Thoracic aorta (tissue), 2 donors: ENCODE measurements around the gene ARHGAP24. TPM values are rescaled to one million over a fixed set of nuclear protein-coding genes. Genes with fewer than 3 reads are reported as not detected.

Experiments used
- ATAC-seq: fragments of 150-250 bp; one replicate; pipeline ENCODE4 v1.8.0; 2017; ENCODE audit warnings: low read depth; ENCODE audit not compliant: insufficient number of reproducible peaks, low FRiP score
- DNase-seq: peaks from one replicate; pipeline ENCODE4 v3.0.0-alpha.2; 2020; ENCODE audit warnings: low spot score
- H3K27ac ChIP-seq, 2 donors: fragments of 200-600 bp; sonication (generic); 1 replicate in 1 of 2; 2 replicates in 1 of 2; pipeline ENCODE4 v1.5.1; 2016; ENCODE audit warnings: mild to moderate bottlenecking in 2 of 2, moderate library complexity in 2 of 2
- H3K27me3 ChIP-seq: fragments of 200-600 bp; sonication (generic); replicated peaks from 2 replicates; pipeline ENCODE4 v1.6.0; 2016; ENCODE audit warnings: mild to moderate bottlenecking; ENCODE audit not compliant: insufficient read depth
- H3K36me3 ChIP-seq: fragments of 200-600 bp; sonication (generic); one replicate; pipeline ENCODE4 v1.5.1; 2016
- H3K4me1 ChIP-seq, 2 donors: fragments of 200-600 bp; sonication (generic); 1 replicate in 1 of 2; 2 replicates in 1 of 2; pipeline versions ENCODE4 v1.5.1 to v1.6.0; 2016; ENCODE audit warnings: low read depth in 2 of 2, mild to moderate bottlenecking in 1 of 2; ENCODE audit not compliant: control insufficient read depth in 1 of 2
- H3K4me3 ChIP-seq: fragments of 200-600 bp; sonication (generic); 2 replicates; pipeline ENCODE4 v1.5.1; 2016; ENCODE audit warnings: mild to moderate bottlenecking
- H3K9me3 ChIP-seq: fragments of 200-600 bp; sonication (generic); 2 replicates; pipeline ENCODE4 v1.5.1; 2016
- total RNA-seq, 2 donors: library from RNA; depleted of rRNA; stranded (reverse); fragments of >200 nt; gene quantifications; one replicate each; pipeline versions ENCODE4 v1.1.0 to v1.2.3, GENCODE V29; 2016
- TF ChIP-seq, protein P1 (sequence below): fragments of 200-600 bp; sonication (generic); IDR thresholded peaks from one replicate; pipeline ENCODE4 v1.5.1; 2019; ENCODE audit warnings: antibody characterized with exemption

The ARHGAP24 gene
- total RNA-seq, 2 donors from 2014 or later, result 30.1 to 43.6 TPM

DNA sequence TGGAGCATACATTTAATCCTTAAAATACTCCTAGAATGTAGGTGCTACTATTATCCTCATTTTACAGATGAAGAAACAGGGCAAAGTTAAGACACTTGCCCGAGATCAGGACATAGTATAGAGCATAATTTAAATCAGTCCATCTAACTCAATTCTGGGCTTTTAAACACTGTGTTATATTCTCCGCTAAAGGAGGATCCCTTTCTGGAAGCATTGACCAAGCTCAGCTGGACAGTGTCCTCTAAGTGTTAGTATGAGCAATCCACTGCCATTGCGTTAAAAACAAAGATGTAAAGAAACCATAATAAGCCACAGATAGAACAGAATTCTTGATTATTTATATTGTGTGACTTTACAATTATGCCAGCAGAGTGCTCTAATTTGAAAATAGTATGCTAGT is 207.0 kb downstream of the ARHGAP24 start:
- Histone ChIP-seq H3K36me3 (no peaks in the 10 kb centered on the region), H3K27me3 (no peaks in the 10 kb centered on the region), H3K27ac (no peak overlapping the region), H3K9me3 (no peaks in the 10 kb centered on the region), H3K4me3 (no peak overlapping the region), H3K4me1 (peaks cover 0 to 2% of the 10 kb centered on the region in 2 donors)
- TF ChIP-seq, protein P1, sequence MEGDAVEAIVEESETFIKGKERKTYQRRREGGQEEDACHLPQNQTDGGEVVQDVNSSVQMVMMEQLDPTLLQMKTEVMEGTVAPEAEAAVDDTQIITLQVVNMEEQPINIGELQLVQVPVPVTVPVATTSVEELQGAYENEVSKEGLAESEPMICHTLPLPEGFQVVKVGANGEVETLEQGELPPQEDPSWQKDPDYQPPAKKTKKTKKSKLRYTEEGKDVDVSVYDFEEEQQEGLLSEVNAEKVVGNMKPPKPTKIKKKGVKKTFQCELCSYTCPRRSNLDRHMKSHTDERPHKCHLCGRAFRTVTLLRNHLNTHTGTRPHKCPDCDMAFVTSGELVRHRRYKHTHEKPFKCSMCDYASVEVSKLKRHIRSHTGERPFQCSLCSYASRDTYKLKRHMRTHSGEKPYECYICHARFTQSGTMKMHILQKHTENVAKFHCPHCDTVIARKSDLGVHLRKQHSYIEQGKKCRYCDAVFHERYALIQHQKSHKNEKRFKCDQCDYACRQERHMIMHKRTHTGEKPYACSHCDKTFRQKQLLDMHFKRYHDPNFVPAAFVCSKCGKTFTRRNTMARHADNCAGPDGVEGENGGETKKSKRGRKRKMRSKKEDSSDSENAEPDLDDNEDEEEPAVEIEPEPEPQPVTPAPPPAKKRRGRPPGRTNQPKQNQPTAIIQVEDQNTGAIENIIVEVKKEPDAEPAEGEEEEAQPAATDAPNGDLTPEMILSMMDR, result no peak
- DNase-seq (no peak), ATAC-seq (no peak)

DNA sequence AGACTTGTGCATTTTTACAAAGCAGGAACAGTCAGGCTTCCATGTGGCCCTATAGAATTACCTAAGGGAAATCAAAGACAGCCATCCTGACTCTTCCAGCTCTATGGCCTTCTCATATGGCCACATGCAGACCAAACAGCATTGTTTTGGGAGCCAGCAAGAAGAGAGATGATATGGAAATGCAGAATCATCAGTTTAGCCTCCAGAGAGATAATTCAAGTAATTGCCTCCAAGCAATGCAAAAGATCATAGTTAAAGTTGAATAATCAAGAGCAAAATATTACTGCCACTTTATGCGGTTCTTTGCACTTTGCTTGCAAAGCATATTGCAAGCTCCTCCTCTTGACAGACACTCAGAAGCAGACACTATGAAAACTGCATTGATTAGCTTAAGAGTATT is 207.4 kb downstream of the ARHGAP24 start:
- TF ChIP-seq, protein P1, result no peak
- DNase-seq (no peak), ATAC-seq (no peak)
- Histone ChIP-seq H3K27me3 (no peaks in the 10 kb centered on the region), H3K4me1 (peaks cover 0 to 2% of the 10 kb centered on the region in 2 donors), H3K27ac (no peak overlapping the region), H3K4me3 (no peak overlapping the region), H3K9me3 (no peaks in the 10 kb centered on the region), H3K36me3 (no peaks in the 10 kb centered on the region)

DNA sequence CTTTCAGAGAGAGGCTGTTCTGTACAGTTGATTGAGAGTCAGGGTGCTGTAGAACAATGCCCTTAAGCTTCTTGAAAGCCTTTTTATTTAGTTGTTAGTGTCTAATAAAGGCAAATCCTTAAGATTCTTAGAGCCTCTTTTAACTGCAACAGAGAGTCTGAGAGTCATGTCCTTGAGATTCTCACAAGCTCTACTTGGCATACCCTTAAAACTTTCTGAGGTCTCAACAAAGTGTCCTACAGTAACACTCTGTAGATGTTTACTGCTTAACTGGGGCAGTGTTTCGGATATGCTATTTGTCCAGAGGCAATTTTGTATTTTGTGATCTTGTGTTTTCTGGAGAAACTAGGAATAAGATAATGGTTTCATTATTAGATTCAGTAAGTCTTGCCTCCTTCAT is 209.7 kb downstream of the ARHGAP24 start:
- H3K9me3 ChIP-seq, result no peaks in the 10 kb centered on the region
- no peak overlapping the region for H3K4me3 ChIP-seq
- H3K4me1 ChIP-seq, result peaks cover 0 to 2% of the 10 kb centered on the region in 2 donors
- H3K27me3 ChIP-seq, result no peaks in the 10 kb centered on the region
- DNase-seq, result no peak
- no peak for ATAC-seq
- H3K27ac ChIP-seq, result no peak overlapping the region
- TF ChIP-seq, protein P1, result no peak
- H3K36me3 ChIP-seq, result no peaks in the 10 kb centered on the region

DNA sequence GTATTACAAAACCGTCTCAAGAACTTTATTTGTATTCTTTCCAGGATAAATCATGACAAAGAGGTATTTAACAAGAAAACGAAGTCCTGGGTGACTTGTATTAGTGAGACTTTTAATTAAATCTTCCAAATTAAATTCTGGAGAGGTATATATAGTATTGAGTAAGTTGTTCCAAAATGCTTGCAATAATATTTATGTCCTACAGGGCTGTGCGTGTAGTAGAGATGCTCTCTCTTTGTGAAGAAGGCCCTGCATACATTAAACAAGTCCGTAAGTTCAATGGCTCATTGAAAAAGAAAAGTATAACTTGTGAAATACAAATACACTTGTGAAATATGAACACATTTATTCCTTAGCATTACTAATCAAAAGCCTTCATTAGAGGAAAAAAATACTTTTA is 211.4 kb downstream of the ARHGAP24 start:
- ATAC-seq (no peak), DNase-seq (no peak)

DNA sequence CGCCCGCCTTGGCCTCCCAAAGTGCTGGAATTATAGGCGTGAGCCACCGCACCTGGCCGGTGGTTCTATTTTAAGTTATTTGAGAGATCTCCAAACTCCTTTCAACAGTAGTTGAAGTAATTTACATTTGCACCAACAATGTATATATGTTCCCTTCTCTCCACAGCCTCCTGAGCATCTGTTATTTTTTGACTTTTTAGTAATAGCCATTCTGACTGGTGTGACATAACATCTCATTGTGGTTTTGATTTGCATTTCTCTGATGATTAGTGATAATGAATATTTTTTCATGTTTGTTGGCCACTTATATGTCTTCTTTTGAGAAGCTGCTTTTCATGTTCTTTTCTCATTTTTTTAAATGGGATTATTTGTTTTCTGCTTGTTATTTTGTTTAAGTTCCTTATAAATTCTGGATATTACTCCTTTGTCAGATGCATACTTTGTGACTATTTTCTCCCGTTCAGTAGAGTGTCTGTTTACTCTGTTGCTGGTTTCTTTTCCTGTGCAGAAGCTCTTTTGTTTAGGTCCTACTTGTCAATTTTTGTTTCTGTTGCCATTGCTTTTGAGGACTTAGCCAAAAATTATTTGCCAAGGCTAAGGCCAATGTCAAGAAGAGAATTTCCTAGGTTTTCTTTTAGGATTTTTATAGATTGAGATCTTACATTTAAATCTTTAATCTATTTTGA is 213.2 kb downstream of the ARHGAP24 start:
- ATAC-seq, result no peak
- Histone ChIP-seq H3K27me3 (no peaks in the 10 kb centered on the region), H3K27ac (no peak overlapping the region), H3K9me3 (no peaks in the 10 kb centered on the region), H3K4me1 (no peaks in the 10 kb centered on the region), H3K4me3 (no peak overlapping the region), H3K36me3 (no peaks in the 10 kb centered on the region)
- TF ChIP-seq, protein P1, result no peak
- DNase-seq, result no peak

More for the DNA sequence above, 211.4 kb downstream of the ARHGAP24 start:
- Histone ChIP-seq H3K4me1 (peaks cover 0 to 2% of the 10 kb centered on the region in 2 donors), H3K27ac (no peak overlapping the region), H3K27me3 (no peaks in the 10 kb centered on the region), H3K36me3 (no peaks in the 10 kb centered on the region), H3K4me3 (no peak overlapping the region), H3K9me3 (no peaks in the 10 kb centered on the region)
- TF ChIP-seq, protein P1, result no peak
